ENCODE data around the gene KDR.

The KDR gene

GRCh38 chr4:55077577-55077976, 47.8 kb downstream of the KDR start:
- DNase-seq = no peak

- DNase-seq = no peak
Observed at GRCh38 chr4:55075823-55076716, 49.3 kb downstream of the KDR start.

- DNase-seq = no peak
Observed at GRCh38 chr4:55075376-55075775, 50.0 kb downstream of the KDR start.

- DNase-seq = no peak
Observed at GRCh38 chr4:55074386-55074785, 51.0 kb downstream of the KDR start.

GRCh38 chr4:55071951-55072350, 53.4 kb downstream of the KDR start:
- DNase-seq = no peak

- DNase-seq = no peak
Observed at GRCh38 chr4:55069248-55069647, 56.1 kb downstream of the KDR start.

GRCh38 chr4:55068522-55068921, 56.9 kb downstream of the KDR start:
- no peak for DNase-seq

- DNase-seq = no peak
Observed at GRCh38 chr4:55066018-55066417, 59.4 kb downstream of the KDR start.

GRCh38 chr4:55055529-55055928, 69.9 kb downstream of the KDR start:
- DNase-seq = no peak

- DNase-seq = no peak
Observed at GRCh38 chr4:55051532-55051931, 73.9 kb downstream of the KDR start.

- DNase-seq = no peak
Observed at GRCh38 chr4:55050418-55050950, 74.9 kb downstream of the KDR start.

- DNase-seq = no peak
Observed at GRCh38 chr4:55038176-55038890, 87.1 kb downstream of the KDR start.

GRCh38 chr4:55037728-55038127, 87.7 kb downstream of the KDR start:
- no peak for DNase-seq

GRCh38 chr4:55036405-55036804, 89.0 kb downstream of the KDR start:
- no peak for DNase-seq

GRCh38 chr4:55035892-55036291, 89.5 kb downstream of the KDR start:
- DNase-seq = no peak

- DNase-seq = no peak
Observed at GRCh38 chr4:55033296-55033695, 92.1 kb downstream of the KDR start.

- no peak for DNase-seq
Observed at GRCh38 chr4:55032788-55033187, 92.6 kb downstream of the KDR start.

GRCh38 chr4:55032179-55032578, 93.2 kb downstream of the KDR start:
- no peak for DNase-seq

GRCh38 chr4:55031158-55031557, 94.2 kb downstream of the KDR start:
- no peak for DNase-seq

GRCh38 chr4:55030589-55030988, 94.8 kb downstream of the KDR start:
- no peak for DNase-seq

GRCh38 chr4:55029821-55030503, 95.4 kb downstream of the KDR start:
- no peak for DNase-seq

- DNase-seq = no peak
Observed at GRCh38 chr4:55029321-55029720, 96.1 kb downstream of the KDR start.
